HG02623 (cell line): ENCODE data around the gene GPR152.

Source experiments
- ATAC-seq: cut with Tn5 transposase; IDR thresholded peaks from one replicate; pipeline ENCODE4 v1.9.1; 2021; ENCODE audit warnings: moderate library complexity; ENCODE audit not compliant: unreplicated experiment

GPR152 gene, protein sequence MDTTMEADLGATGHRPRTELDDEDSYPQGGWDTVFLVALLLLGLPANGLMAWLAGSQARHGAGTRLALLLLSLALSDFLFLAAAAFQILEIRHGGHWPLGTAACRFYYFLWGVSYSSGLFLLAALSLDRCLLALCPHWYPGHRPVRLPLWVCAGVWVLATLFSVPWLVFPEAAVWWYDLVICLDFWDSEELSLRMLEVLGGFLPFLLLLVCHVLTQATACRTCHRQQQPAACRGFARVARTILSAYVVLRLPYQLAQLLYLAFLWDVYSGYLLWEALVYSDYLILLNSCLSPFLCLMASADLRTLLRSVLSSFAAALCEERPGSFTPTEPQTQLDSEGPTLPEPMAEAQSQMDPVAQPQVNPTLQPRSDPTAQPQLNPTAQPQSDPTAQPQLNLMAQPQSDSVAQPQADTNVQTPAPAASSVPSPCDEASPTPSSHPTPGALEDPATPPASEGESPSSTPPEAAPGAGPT

GRCh38 chr11:67452141-67452952 lies at the start of gene GPR152:
Gene GPR152 (minus strand): TSS chr11:67452729. CDS start chr11:67452724, 5 bp downstream.
- no peak for ATAC-seq

DNA sequence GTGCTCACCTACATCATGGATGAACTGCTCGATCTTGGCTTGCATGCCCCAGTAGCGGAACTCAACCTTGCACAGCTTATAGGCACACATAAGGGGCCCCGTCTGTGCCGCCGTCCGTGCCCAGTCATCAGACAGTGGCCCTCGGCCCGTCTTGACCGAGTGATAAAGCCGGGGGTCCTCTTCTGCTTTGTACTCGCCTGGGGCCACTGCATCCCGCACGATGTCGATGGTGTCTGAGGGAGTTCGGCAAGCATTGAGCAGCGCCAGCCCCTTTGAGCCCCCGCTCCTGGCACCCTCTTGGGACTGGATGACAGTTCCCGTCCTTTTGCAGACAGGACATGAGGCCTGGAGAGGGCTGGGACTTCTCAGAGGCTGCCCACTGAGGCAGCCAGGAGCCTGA lies 49.3 kb upstream of the GPR152 start:
- ATAC-seq, result no peak

DNA sequence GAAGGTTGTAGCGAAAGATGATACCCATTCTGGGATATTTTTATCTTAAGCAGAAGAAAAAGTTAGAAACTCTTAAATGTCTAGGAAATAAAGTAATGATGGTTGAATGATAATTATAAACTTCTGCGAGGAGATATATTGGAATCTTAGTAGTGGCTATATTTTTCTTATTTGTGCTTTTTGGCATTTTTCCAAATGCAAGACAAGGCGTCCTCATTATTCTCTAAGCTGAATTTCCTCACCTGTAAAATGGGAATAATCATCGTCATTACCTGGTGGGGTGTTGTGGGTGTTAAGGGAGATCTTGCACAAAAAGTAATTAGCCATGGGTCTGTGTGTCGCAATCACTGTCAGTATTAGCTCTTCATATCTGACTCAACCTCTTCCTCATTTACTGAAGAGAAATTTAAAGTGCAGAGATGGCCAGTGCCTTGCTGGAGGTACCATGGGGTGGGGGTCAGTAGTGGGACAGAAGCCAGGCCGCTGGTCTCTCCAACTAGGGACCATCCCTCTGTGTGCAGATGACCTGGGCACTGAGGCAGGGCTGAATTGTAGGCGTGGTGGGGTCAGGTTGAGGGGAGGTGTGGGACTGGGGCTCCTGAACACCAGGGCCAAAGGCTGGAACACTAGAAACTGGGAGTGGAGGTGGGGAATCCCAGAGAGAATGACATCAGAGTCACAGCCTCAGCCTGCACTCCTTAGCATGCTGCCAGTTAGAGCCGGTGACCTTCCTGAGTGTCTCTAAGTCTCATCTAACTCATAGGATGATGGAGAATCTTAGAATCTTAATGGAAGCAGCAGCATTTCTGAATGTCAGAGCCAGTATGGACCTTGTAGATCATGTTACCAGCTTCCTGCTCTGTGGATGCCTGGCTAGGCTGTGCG lies 48.5 kb upstream of the GPR152 start:
- no peak for ATAC-seq

DNA sequence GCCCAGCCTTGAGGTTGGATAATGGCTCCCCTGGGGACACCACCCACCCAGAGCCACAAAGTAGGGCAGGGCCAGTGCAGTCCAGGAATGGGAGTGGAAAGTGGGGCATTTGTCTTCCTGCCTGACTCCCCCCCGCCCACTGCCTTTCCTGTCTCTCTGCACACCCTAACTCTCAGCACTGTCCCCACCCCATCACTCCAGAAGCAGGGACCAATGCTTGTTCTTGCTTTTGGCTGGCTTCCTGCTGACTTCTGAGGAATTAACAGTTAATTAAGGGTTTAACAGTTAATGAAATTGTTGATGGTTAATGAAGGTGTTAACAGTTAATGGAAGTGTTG lies 47.9 kb upstream of the GPR152 start:
- ATAC-seq, result no peak

DNA sequence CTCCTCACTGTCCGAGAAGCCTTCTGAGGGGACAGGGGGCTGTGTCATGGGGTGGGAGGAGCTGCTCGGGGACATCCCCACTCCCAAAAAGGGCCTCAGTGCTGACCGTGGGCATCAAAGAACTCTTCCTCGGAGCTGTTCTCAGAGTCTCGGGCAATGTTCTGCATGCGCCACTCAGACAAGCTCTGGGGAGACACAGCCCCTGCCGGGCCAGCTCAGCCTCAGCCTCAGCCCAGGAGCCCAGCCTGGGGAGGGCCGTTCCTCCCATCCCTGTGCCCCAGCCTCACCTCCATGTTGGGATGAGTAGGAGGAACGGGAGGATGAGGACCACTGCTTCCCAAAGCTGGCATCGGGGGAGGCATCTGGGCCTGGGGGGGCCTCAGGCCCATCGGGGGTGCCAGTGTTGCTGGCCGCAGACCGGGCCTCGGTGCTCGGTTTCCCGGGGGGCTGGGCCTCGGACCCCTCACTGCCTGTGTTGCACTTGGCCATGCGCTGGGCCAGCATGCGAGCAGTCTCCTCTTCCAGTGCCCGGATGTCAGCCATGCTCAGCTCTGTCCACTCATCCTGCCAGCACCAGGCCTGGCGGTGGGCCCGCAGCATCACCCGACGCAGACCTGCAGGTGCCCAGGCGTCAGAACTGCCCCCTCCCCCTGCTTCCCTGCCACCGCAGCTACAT lies 47.4 kb upstream of the GPR152 start:
- ATAC-seq, result no peak

DNA sequence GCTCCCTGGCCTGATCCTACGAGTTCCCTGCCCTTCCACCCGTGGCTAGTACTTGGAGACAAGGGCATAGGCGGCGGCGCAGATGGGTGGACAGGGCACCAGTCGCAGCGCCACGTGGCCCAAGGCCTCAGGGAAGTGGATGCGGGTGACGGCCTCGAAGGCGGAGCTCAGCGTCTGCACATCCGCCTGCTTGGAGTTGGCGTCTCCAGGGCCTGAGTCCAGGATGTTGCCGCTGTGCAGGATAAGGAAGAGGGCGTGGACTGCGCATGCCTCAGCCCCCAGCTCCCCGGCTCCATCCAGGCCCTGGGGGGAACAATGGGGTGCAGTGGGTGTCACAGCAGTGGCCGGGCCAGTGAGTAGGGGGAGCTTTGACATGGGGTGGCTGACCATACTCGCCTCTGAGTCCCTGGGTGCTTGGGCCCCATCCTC lies 46.0 kb upstream of the GPR152 start:
- no peak for ATAC-seq

- no peak for ATAC-seq
Measured at GRCh38 chr11:67497656-67498291, 45.2 kb upstream of the GPR152 start.

DNA sequence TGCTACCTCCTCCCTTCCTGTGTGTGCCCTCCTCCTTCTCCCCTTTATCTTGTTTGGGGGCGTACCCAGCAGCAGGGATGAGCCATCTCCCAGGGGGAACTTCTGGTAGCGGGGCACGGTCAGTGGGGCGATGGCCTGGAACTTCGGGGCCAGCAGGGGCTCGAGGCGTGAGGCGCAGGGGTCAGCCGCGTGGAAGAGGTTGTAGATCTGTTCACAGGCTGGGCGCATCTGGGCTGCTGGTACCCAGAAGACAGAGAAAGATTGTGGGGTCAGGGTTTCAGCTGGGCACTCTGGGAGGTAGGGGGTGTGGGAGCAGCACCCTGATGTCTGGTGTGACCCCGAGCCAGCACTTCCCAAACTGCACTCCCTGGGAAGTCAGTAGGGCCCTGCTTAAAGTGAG lies 43.6 kb upstream of the GPR152 start:
- ATAC-seq, result no peak

GRCh38 chr11:67495234-67496005 lies 42.9 kb upstream of the GPR152 start:
- ATAC-seq, result no peak

DNA sequence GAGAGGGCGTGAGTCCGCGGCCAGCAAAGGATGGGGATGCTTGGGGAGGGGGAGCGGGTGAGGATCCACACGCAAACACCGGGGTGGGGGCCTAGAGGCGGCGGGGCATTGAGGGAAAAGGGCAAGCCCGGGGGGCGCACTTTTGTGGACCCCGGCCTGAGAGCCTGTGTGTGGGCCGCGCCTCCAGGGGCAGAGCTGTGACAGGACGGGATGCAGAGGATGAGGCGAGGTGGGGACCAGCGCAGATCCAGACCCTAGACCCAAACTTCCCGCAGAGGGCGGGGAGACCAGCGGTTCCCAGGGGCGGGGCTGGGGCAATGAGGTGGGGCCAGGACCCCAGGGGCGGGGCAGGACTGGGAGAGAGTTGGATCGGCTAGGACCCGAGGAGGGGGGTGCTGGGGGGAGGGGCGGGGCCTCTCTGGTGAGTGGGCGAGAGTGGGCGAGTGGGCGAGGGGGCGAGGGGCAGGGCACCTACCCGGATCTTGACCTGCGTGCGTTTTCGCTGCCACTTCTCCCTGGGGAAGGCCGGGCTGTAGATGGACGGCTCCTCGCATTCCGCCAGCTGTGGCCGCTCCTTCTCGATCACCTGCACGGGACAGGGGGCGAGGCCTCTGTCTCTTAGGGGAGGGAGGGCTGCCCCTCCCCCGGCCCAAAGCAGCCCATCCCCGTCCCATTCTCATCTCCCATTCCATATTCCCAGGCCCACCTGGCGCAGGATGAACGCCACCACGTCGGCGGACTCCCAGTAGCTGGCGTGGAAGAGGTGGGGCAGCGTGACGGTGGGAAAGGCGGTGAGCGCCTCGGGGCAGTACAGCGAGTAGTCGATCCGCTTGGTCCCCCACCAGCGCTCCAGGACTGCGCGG lies 42.1 kb upstream of the GPR152 start:
- no peak for ATAC-seq

- ATAC-seq, result no peak
Measured at GRCh38 chr11:67493548-67494370, 41.2 kb upstream of the GPR152 start.

DNA sequence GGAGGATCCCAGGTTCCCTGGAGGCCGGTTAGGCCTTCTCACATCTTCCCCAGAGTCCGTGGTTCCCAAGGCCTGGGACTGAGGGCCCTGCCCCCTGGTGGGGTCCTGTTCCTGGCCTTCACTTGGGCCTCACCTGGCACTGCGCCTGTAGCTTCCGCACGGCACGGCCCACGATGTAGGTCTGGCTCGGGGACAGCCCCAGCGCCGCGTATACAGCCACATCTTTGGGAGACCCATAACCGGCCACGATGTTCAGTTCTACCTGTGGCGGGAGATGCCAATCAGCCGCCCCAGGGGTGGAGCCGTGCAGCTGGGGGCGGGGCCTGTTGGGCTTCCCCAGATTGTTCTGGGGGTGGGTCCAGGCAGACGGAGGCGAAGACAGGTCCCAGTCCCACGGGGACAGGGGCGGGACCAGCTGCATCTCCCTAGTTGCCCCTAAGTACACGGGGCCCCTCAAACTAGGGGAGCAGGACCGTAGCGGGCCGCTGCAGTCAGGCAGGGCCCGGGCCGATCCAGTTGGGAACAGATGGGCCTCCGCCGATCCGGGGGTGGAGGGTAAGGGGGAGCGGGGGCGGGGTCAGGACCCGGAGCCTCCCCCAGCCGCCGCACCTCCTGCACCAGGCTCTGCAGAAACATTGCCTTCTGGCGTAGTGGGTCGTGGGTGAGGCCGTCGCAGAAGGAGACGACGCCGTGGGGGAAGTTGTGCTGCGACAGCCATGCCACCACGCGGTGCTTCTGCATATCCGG lies 40.4 kb upstream of the GPR152 start:
- ATAC-seq, result no peak

GRCh38 chr11:67492069-67492727 lies 39.7 kb upstream of the GPR152 start:
- no peak for ATAC-seq

DNA sequence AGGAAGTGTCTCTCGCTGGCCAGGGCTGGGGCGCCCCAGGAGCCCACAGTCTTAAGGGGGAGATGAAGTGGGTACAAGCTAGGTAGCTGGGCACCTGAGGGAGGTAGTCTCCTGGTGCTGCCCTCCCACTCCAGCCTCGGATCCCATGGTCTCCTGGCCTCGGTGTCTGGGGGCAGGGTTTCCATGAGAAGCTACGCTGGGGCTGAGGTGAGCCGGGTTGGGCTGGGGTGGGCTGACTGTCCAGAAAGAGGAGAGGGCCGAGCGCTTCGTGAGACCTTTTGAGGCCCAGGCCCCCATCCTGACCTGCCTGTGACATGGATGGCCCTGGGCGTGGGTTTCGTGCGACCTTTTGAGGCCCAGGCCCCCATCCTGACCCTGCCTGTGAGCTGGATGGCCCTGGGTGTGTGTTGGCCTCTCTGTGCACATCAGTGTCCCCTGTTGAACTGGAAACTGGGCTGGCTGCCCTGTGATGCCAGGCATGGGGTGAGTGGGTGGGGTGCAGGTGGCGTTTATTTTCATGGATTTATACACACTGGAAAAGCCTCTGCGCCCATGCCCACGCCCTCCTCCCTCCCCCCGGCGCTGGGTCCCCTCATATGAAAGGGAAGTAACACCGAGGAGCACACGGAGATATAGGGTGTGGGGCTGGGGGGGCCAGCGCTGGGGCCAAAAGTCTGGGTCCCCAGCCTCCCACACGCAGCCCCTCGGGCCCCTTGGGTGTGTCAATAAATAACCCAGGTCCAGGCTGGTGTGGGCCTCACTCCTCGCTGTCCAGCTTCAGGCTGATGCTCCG lies 38.9 kb upstream of the GPR152 start:
- ATAC-seq, result no peak

DNA sequence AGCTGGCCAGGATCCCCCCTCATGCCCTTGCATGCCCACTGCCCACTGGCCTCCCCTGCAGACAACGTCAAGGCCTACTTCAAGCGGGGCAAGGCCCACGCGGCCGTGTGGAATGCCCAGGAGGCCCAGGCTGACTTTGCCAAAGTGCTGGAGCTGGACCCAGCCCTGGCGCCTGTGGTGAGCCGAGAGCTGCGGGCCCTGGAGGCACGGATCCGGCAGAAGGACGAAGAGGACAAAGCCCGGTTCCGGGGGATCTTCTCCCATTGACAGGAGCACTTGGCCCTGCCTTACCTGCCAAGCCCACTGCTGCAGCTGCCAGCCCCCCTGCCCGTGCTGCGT lies 38.2 kb upstream of the GPR152 start:
- ATAC-seq, result no peak
